ENCODE data around the gene ZNF747. TPM values are rescaled to one million over a fixed set of nuclear protein-coding genes. Genes with fewer than 3 reads are reported as not detected.
A peak's percentile ranks its signal among the peaks of the same experiment; 100 is the strongest.

The ZNF747 gene
- total RNA-seq, 1 donor from 2014 or later, result 10.6 TPM

- TF ChIP-seq CTCF (IDR thresholded peaks at IDR 0.05) (no peak), POLR2AphosphoS5 (IDR thresholded peaks at IDR 0.05; ENCODE audit: insufficient read depth in 1 of 2, low read depth in 1 of 2) (peak; percentile 79 to 99), POLR2A (IDR thresholded peaks at IDR 0.05) (peak in 1 of 2 donors; percentile 43)
- Histone ChIP-seq H3K4me3 (peak within 1 kb of the TSS; percentile 70 to 77), H3K27me3 (no peaks in the 10 kb centered on the region), H3K9me3 (no peaks in the 10 kb centered on the region), H3K4me1 (peaks cover 51% of the 10 kb centered on the region), H3K36me3 (no peaks in the 10 kb centered on the region), H3K27ac (peak within 1 kb of the TSS; percentile 98)
- DNase-seq (ENCODE audit: extremely low spot score in 2 of 2), result peak in 1 of 2 donors; percentile 99
- intact Hi-C loops (cut with DNase I), result loop anchor here (5.0 kb wide), 1 partner anchor 86 kb away; the partner anchor contains the start of gene FBRS
These were observed 37.0 kb upstream of the ZNF747 start, which contains the start of gene ZNF688 for GRCh38 chr16:30571445-30572322. TSS of gene ZNF688 (minus strand) at chr16:30571714. CDS start at chr16:30571629, 85 bp downstream.

DNA sequence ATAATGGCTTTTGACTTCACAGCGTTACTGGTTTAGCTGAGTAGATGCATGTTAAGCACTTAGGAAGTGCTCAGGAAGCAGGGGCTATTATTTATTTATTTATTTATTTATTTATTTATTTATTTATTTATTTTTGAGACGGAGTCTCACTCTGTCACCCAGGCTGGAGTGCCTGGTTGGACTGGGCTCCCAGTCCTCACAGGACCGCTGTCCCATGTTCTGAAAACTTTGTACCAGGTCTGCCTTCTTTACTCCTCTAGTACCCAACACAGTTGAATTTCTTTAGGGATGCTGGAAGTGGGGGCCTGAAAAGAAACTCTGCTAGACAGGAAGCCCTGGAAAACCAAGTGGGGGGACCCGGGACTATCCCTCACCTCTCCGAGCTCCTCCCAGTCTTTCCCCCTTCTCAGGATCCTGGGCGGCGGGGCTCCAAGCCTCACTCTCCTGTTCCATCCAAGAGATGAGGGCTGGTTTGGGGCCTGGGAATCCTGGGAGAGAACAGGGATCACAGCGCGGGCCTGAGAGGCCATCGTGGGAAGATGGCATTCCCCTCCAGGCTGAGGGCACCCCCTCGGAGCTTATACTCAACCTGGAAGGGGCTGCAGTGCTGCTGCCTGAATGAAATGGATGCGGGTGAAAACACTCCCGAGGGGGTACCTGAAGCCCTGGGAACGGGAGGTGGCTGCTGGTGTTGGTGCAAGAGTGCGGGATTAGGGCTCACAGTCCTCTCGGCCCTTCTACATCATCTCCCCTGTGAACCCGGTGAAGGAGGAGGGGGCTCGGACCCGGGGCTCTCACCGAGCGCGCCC is 36.2 kb upstream of the ZNF747 start:
- Histone ChIP-seq H3K27ac (peak overlapping the region; percentile 98), H3K27me3 (no peaks in the 10 kb centered on the region), H3K4me1 (peaks cover 58% of the 10 kb centered on the region), H3K36me3 (no peaks in the 10 kb centered on the region), H3K9me3 (no peaks in the 10 kb centered on the region), H3K4me3 (peak overlapping the region; percentile 70 to 77)
- DNase-seq (ENCODE audit: extremely low spot score in 2 of 2), result no peak
- intact Hi-C loops (cut with DNase I), result loop anchor here (5.0 kb wide), 1 partner anchor 86 kb away; the partner anchor contains the start of gene FBRS
- TF ChIP-seq POLR2A (IDR thresholded peaks at IDR 0.05) (no peak), POLR2AphosphoS5 (IDR thresholded peaks at IDR 0.05; ENCODE audit: insufficient read depth in 1 of 2, low read depth in 1 of 2) (no peak), CTCF (IDR thresholded peaks at IDR 0.05) (no peak)

- no peaks in the 10 kb centered on the region for H3K27me3 ChIP-seq
- TF ChIP-seq POLR2AphosphoS5 (IDR thresholded peaks at IDR 0.05; ENCODE audit: insufficient read depth in 1 of 2, low read depth in 1 of 2), result no peak
- no peak for TF ChIP-seq POLR2A (IDR thresholded peaks at IDR 0.05)
- TF ChIP-seq CTCF (IDR thresholded peaks at IDR 0.05), result no peak
- H3K4me3 ChIP-seq, result peak overlapping the region in 1 of 2 donors; percentile 70
- no peaks in the 10 kb centered on the region for H3K36me3 ChIP-seq
- intact Hi-C loops (cut with DNase I), result loop anchor here (5.0 kb wide), 1 partner anchor 87 kb away; the partner anchor contains the start of gene FBRS
- peak overlapping the region; percentile 98 for H3K27ac ChIP-seq
- H3K4me1 ChIP-seq, result peaks cover 58% of the 10 kb centered on the region
- no peak for DNase-seq (ENCODE audit: extremely low spot score in 2 of 2)
- H3K9me3 ChIP-seq, result no peaks in the 10 kb centered on the region
These were observed 35.3 kb upstream of the ZNF747 start for GRCh38 chr16:30569746-30570635.

DNA sequence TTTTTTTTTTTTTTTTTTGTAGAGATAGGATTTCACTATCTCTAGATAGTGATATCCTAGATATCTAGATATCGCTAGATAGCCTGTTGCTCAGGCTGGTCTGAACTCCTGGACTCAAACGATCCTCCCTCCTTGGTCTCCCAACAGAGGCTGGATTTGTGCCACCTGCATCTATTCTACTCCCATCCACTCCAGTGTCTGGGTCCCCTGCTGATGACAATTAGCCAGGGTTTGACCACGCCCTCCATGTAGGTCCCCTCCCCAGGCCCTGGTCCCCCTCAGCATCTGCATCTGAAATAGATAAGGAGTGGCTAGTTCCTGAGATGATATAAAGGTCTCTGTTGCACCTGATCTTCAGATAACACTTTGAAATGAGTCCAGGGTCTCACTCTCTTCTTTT is 34.6 kb upstream of the ZNF747 start:
- peak overlapping the region; percentile 75 for H3K27ac ChIP-seq
- no peak for DNase-seq (ENCODE audit: extremely low spot score in 2 of 2)
- no peaks in the 10 kb centered on the region for H3K36me3 ChIP-seq
- intact Hi-C loops (cut with DNase I), result no loop called here
- H3K4me3 ChIP-seq, result no peak overlapping the region
- peaks cover 58% of the 10 kb centered on the region for H3K4me1 ChIP-seq
- H3K27me3 ChIP-seq, result no peaks in the 10 kb centered on the region
- no peaks in the 10 kb centered on the region for H3K9me3 ChIP-seq
- TF ChIP-seq POLR2AphosphoS5 (IDR thresholded peaks at IDR 0.05; ENCODE audit: insufficient read depth in 1 of 2, low read depth in 1 of 2) (no peak), POLR2A (IDR thresholded peaks at IDR 0.05) (no peak), CTCF (IDR thresholded peaks at IDR 0.05) (no peak)

Data from vagina (tissue), 2 donors.